Measurements from ENCODE around the gene SLC49A3.

- TF ChIP-seq TAF1 (IDR thresholded peaks at IDR 0.05; ENCODE audit: low read depth, low read length) (no peak), POLR2AphosphoS5 (IDR thresholded peaks at IDR 0.05; ENCODE audit: low read depth, low read length) (no peak)
Observed at GRCh38 chr4:680091-680490, 8.9 kb downstream of the SLC49A3 start.

Data from H1 (cell line).